ENCODE data around the gene ZNF853.
A peak's percentile ranks its signal among the peaks of the same experiment; 100 is the strongest.

- TF ChIP-seq CTCF (IDR thresholded peaks at IDR 0.05; ENCODE audit: extremely low read depth in 1 of 2, insufficient read depth in 1 of 2, low read depth in 1 of 2, low read length in 2 of 2) = peak in 1 of 2 donors; percentile 1
- no peak for TF ChIP-seq POLR2A (IDR thresholded peaks at IDR 0.05; ENCODE audit: low read depth, low read length)
- TF ChIP-seq POLR2AphosphoS5 (IDR thresholded peaks at IDR 0.05; ENCODE audit: insufficient read depth, low read depth, low read length) = no peak
- TF ChIP-seq, protein P1, sequence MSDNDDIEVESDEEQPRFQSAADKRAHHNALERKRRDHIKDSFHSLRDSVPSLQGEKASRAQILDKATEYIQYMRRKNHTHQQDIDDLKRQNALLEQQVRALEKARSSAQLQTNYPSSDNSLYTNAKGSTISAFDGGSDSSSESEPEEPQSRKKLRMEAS (IDR thresholded peaks at IDR 0.05; ENCODE audit: insufficient read depth, insufficient read length) = no peak
Measured at GRCh38 chr7:6579446-6579845, 36.0 kb upstream of the ZNF853 start.
